ENCODE data around the gene SCYL1.

- no peak; the same call in 1 of the 2 replicates for TF ChIP-seq POLR2AphosphoS5 (IDR thresholded peaks at IDR 0.05; ENCODE audit: low read depth, low read length)
- TF ChIP-seq REST (IDR thresholded peaks at IDR 0.05; ENCODE audit: insufficient read depth in 1 of 2, low read depth in 2 of 2, low read length in 2 of 2): 0 out of 4 replicates have a peak, but pooled peaks of 1 of the 2 experiments have one; percentile 29
- no peak for TF ChIP-seq TAF1 (IDR thresholded peaks at IDR 0.05; ENCODE audit: borderline replicate concordance, insufficient read depth, low read length)
- no peak for TF ChIP-seq SIN3A (IDR thresholded peaks at IDR 0.05; ENCODE audit: borderline replicate concordance, insufficient read depth, low read length)
Observed at GRCh38 chr11:65491614-65492386, 33.1 kb upstream of the SCYL1 start.

All from PFSK-1 (cell line).